ENCODE measurements around the gene SNAI3. TPM values are rescaled to one million over a fixed set of nuclear protein-coding genes. Genes with fewer than 3 reads are reported as not detected.

Gene SNAI3
- total and polyA plus RNA-seq, 5 donors from 2014 or later, result 10.4 to 17.4 (median 16.1) TPM

DNA sequence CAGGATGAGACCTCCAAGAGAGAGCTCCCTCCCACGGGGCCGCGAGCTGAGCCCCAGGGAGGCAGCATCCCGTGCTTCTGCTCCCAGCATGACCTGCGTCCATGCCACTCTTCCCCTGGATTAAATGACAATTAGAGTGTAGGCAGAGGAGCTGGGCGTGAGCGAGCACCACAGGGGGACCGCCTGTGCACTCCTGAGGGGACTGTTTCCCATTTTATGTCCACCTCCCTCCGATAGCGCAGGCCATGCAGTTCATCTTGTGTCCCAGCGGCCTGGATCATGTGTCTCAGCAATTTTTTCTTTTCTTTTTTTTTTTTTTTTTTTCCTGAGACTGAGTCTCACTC lies 53.7 kb downstream of the SNAI3 start:
- no peak for DNase-seq
- Mint-ChIP-seq H3K9me3 (peaks cover 0 to 2% (median 0%) of the 10 kb centered on the region in 7 donors), H3K4me3 (peak overlapping the region in 1 of 4 donors; percentile 16), H3K27ac (peak overlapping the region in 1 of 3 donors; percentile 66), H3K36me3 (peaks cover 9% of the 10 kb centered on the region), H3K27me3 (peaks cover 11% of the 10 kb centered on the region), H3K4me1 (peaks cover 3 to 25% (median 9%) of the 10 kb centered on the region in 4 donors)
- peaks cover 30% of the 10 kb centered on the region for H3K4me1 ChIP-seq (ENCODE audit: control insufficient read depth, insufficient read depth, low read length, poor library complexity, severe bottlenecking)
- H3K27me3 ChIP-seq (ENCODE audit: control insufficient read depth, insufficient read depth, low read length), result no peaks in the 10 kb centered on the region
- H3K27ac ChIP-seq (ENCODE audit: insufficient read depth, low read length, poor library complexity, severe bottlenecking), result no peak overlapping the region
- no peaks in the 10 kb centered on the region for H3K9me3 ChIP-seq (ENCODE audit: control insufficient read depth in 2 of 2, low read length in 2 of 2)
- ATAC-seq (ENCODE audit: low read depth in 2 of 2), result no peak
- no peak overlapping the region for H3K4me3 ChIP-seq (ENCODE audit: low read depth, low read length)
- peaks cover 31% of the 10 kb centered on the region for H3K36me3 ChIP-seq (ENCODE audit: control insufficient read depth, insufficient read depth, low read length)

DNA sequence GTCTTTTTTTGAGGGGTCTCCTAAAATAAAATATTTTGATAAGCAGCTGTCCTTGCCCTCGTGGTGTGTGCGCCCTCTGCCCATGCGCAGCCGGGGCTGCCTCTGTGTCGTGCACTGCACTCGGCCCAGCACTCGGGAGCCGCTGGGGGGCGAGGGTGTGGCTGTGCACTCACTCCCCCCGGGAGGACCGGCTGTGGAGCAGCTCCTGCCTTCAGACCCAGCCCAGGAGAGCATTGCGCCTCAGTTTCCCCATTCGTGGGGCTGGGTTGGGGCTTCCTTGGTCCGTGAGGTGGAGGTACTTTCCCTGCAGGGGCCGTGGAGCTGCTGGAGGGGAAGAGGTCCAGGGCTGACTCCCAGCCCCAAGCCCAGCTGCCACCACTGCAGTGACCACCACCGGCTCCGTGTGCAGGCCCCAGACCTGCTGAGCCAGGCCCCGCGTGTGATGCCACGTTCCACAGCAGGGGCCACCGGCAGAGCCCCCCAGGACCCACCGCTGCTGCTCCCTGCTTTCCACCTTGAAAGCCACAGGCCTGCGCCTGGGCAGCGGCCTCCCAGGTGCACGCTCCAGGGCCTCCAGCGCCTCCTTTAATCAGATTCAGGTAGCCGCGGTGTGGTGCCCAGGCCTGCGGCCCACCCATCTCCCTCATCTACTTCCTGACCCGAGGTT lies 54.3 kb downstream of the SNAI3 start:
- Histone ChIP-seq H3K4me3 (ENCODE audit: low read depth, low read length) (no peak overlapping the region), H3K36me3 (ENCODE audit: control insufficient read depth, insufficient read depth, low read length) (peaks cover 36% of the 10 kb centered on the region), H3K27ac (ENCODE audit: insufficient read depth, low read length, poor library complexity, severe bottlenecking) (peak overlapping the region; percentile 5), H3K27me3 (ENCODE audit: control insufficient read depth, insufficient read depth, low read length) (no peaks in the 10 kb centered on the region), H3K9me3 (ENCODE audit: control insufficient read depth in 2 of 2, low read length in 2 of 2) (no peaks in the 10 kb centered on the region), H3K4me1 (ENCODE audit: control insufficient read depth, insufficient read depth, low read length, poor library complexity, severe bottlenecking) (peaks cover 26% of the 10 kb centered on the region)
- Mint-ChIP-seq H3K4me3 (peak overlapping the region in 3 of 4 donors; percentile 15 to 68 (median 16)), H3K27ac (no peak overlapping the region), H3K27me3 (peaks cover 8% of the 10 kb centered on the region), H3K4me1 (peaks cover 0 to 20% (median 6%) of the 10 kb centered on the region in 4 donors), H3K36me3 (peaks cover 10% of the 10 kb centered on the region), H3K9me3 (peaks cover 0 to 2% (median 0%) of the 10 kb centered on the region in 7 donors)
- no peak for DNase-seq
- ATAC-seq (ENCODE audit: low read depth in 2 of 2), result no peak

DNA sequence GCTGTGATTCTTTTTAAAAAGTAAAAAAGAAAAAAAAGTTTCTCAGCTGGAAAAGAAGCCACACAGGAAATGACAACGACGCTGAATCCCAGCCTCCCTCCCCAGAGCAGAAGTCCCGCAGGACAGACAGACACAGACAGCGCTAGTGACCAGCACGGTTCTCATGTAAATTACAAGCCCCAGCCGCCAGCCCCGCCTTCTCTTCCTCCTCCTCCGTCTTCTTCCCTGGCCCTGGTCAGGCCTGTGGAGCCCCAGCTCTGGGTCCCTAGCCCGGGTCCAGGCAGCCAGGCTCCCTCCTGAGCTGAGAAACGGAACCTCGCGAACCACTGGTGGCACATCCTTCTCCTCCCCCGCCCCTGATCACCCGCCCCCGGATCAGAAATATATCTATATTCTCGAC lies 54.9 kb downstream of the SNAI3 start:
- Histone ChIP-seq H3K36me3 (ENCODE audit: control insufficient read depth, insufficient read depth, low read length) (peaks cover 38% of the 10 kb centered on the region), H3K4me3 (ENCODE audit: low read depth, low read length) (no peak overlapping the region), H3K27ac (ENCODE audit: insufficient read depth, low read length, poor library complexity, severe bottlenecking) (peak overlapping the region; percentile 5), H3K27me3 (ENCODE audit: control insufficient read depth, insufficient read depth, low read length) (no peaks in the 10 kb centered on the region), H3K9me3 (ENCODE audit: control insufficient read depth in 2 of 2, low read length in 2 of 2) (no peaks in the 10 kb centered on the region), H3K4me1 (ENCODE audit: control insufficient read depth, insufficient read depth, low read length, poor library complexity, severe bottlenecking) (peaks cover 25% of the 10 kb centered on the region)
- ATAC-seq (ENCODE audit: low read depth in 2 of 2) (no peak), DNase-seq (no peak)
- Mint-ChIP-seq H3K27me3 (peaks cover 7% of the 10 kb centered on the region), H3K9me3 (peaks cover 0 to 2% (median 0%) of the 10 kb centered on the region in 7 donors), H3K4me3 (peak overlapping the region in 1 of 4 donors; percentile 68), H3K27ac (no peak overlapping the region), H3K4me1 (peaks cover 0 to 18% (median 4%) of the 10 kb centered on the region in 4 donors), H3K36me3 (peaks cover 16% of the 10 kb centered on the region)

DNA sequence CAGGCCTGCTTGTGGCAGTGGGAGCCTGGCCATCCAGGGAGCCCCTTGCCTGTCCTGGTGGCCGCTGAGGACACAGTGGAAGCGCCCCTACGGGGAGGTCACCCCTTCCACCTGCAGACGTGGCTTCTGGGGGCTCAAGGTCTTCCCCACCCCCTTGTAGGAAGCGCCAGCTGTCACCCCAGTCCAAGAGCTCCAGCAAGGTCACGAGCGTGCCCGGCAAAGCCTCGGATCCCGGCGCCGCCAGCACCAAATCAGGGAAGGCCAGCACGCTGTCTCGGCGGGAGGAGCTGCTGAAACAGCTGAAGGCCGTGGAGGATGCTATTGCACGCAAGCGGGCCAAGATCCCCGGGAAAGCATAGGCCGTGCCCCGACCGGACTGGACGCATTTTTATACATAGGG lies 55.4 kb downstream of the SNAI3 start:
- Mint-ChIP-seq H3K4me1 (peaks cover 0 to 16% (median 2%) of the 10 kb centered on the region in 4 donors), H3K4me3 (peak overlapping the region in 2 of 4 donors; percentile 15 to 68), H3K27me3 (peaks cover 3% of the 10 kb centered on the region), H3K27ac (peak overlapping the region in 1 of 3 donors; percentile 66), H3K36me3 (peaks cover 18% of the 10 kb centered on the region), H3K9me3 (peaks cover 0 to 2% (median 0%) of the 10 kb centered on the region in 7 donors)
- ATAC-seq (ENCODE audit: low read depth in 2 of 2) (no peak), DNase-seq (no peak)
- Histone ChIP-seq H3K4me1 (ENCODE audit: control insufficient read depth, insufficient read depth, low read length, poor library complexity, severe bottlenecking) (peaks cover 25% of the 10 kb centered on the region), H3K9me3 (ENCODE audit: control insufficient read depth in 2 of 2, low read length in 2 of 2) (no peaks in the 10 kb centered on the region), H3K36me3 (ENCODE audit: control insufficient read depth, insufficient read depth, low read length) (peaks cover 42% of the 10 kb centered on the region), H3K27me3 (ENCODE audit: control insufficient read depth, insufficient read depth, low read length) (no peaks in the 10 kb centered on the region), H3K4me3 (ENCODE audit: low read depth, low read length) (no peak overlapping the region), H3K27ac (ENCODE audit: insufficient read depth, low read length, poor library complexity, severe bottlenecking) (no peak overlapping the region)

DNA sequence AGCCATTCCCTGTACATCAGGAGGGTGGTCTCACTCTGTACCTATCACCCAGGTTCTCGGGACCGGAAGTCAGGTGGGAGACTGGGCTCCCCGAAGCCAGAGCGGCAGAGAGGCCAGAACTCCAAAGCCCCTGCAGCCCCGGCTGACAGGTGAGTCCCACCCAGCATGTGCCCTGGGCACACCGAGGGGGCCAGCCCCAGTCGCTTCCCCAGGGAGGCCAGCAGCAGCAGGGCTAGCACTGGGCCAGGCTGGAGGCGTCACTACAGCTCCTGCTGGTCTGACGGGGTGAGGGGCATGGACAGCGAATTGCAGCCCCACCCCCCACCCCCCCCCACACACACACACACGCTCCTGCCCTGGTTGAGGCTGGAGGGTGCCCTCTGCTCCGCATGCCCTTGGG lies 55.9 kb downstream of the SNAI3 start:
- Mint-ChIP-seq H3K36me3 (peaks cover 18% of the 10 kb centered on the region), H3K4me3 (no peak overlapping the region), H3K27ac (peak overlapping the region in 1 of 3 donors; percentile 52), H3K27me3 (no peaks in the 10 kb centered on the region), H3K4me1 (peaks cover 0 to 16% (median 2%) of the 10 kb centered on the region in 4 donors), H3K9me3 (peaks cover 0 to 2% (median 0%) of the 10 kb centered on the region in 7 donors)
- ATAC-seq (ENCODE audit: low read depth in 2 of 2), result no peak
- peaks cover 45% of the 10 kb centered on the region for H3K36me3 ChIP-seq (ENCODE audit: control insufficient read depth, insufficient read depth, low read length)
- no peak overlapping the region for H3K4me3 ChIP-seq (ENCODE audit: low read depth, low read length)
- DNase-seq, result no peak
- H3K9me3 ChIP-seq (ENCODE audit: control insufficient read depth in 2 of 2, low read length in 2 of 2), result no peaks in the 10 kb centered on the region
- peaks cover 22% of the 10 kb centered on the region for H3K4me1 ChIP-seq (ENCODE audit: control insufficient read depth, insufficient read depth, low read length, poor library complexity, severe bottlenecking)
- H3K27me3 ChIP-seq (ENCODE audit: control insufficient read depth, insufficient read depth, low read length), result no peaks in the 10 kb centered on the region
- no peak overlapping the region for H3K27ac ChIP-seq (ENCODE audit: insufficient read depth, low read length, poor library complexity, severe bottlenecking)

DNA sequence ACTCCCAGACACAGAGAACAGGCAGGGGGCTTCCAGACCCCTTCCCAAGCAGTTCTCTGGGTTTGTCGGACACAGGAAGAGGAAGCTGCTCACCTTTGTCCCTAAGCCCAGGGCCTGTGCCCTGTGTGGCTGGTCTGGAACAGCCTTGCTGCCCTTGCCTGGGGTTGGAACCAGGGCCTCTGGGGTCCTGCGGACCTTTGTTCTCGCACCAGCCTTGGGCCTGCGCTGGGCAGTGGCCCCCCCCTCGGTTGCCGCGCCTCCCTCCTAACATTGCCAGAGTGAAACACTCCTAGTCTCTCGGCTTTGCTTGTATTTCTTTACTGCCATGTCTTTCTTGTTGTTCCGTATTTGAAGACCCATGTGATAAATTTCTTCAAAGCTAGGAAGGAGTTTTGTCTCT lies 56.5 kb downstream of the SNAI3 start:
- Histone ChIP-seq H3K36me3 (ENCODE audit: control insufficient read depth, insufficient read depth, low read length) (peaks cover 51% of the 10 kb centered on the region), H3K4me3 (ENCODE audit: low read depth, low read length) (no peak overlapping the region), H3K9me3 (ENCODE audit: control insufficient read depth in 2 of 2, low read length in 2 of 2) (no peaks in the 10 kb centered on the region), H3K27ac (ENCODE audit: insufficient read depth, low read length, poor library complexity, severe bottlenecking) (no peak overlapping the region), H3K4me1 (ENCODE audit: control insufficient read depth, insufficient read depth, low read length, poor library complexity, severe bottlenecking) (peaks cover 22% of the 10 kb centered on the region), H3K27me3 (ENCODE audit: control insufficient read depth, insufficient read depth, low read length) (no peaks in the 10 kb centered on the region)
- H3K4me1 Mint-ChIP-seq, result peaks cover 0 to 13% (median 2%) of the 10 kb centered on the region in 4 donors
- ATAC-seq (ENCODE audit: low read depth in 2 of 2) (no peak), DNase-seq (no peak)
- no peaks in the 10 kb centered on the region for H3K27me3 Mint-ChIP-seq
- peak overlapping the region in 1 of 3 donors; percentile 52 for H3K27ac Mint-ChIP-seq
- peaks cover 0 to 2% (median 0%) of the 10 kb centered on the region in 7 donors for H3K9me3 Mint-ChIP-seq
- H3K36me3 Mint-ChIP-seq, result peaks cover 18% of the 10 kb centered on the region
- H3K4me3 Mint-ChIP-seq, result no peak overlapping the region

DNA sequence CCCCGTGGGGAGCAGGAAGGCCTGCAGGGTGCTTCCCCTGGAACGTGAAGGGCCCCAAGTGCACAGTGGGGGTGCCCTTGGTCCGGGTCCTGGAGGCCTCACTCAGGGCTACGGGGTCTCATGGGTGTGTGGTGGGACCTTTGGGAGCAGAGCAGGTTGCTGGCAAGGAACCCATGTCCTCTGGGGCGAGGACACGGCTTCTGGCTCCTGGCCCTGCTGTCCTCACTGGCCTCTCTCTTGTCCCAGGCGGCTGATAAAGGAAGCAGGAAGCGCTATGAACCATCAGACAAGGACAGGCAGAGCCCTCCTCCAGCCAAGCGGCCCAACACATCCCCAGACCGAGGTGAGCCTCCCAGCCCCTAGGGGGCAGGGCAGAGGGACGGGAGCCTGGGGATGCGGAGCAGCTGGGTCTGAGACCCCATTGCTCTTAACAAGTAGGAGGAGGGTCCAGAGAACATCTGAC lies 57.8 kb downstream of the SNAI3 start:
- DNase-seq (peak in 1 of 3 donors; percentile 14), ATAC-seq (ENCODE audit: low read depth in 2 of 2) (no peak)
- Histone ChIP-seq H3K4me3 (ENCODE audit: low read depth, low read length) (no peak overlapping the region), H3K27ac (ENCODE audit: insufficient read depth, low read length, poor library complexity, severe bottlenecking) (no peak overlapping the region), H3K4me1 (ENCODE audit: control insufficient read depth, insufficient read depth, low read length, poor library complexity, severe bottlenecking) (peaks cover 12% of the 10 kb centered on the region), H3K27me3 (ENCODE audit: control insufficient read depth, insufficient read depth, low read length) (no peaks in the 10 kb centered on the region), H3K36me3 (ENCODE audit: control insufficient read depth, insufficient read depth, low read length) (peaks cover 64% of the 10 kb centered on the region), H3K9me3 (ENCODE audit: control insufficient read depth in 2 of 2, low read length in 2 of 2) (no peaks in the 10 kb centered on the region)
- Mint-ChIP-seq H3K4me3 (no peak overlapping the region), H3K36me3 (peaks cover 18% of the 10 kb centered on the region), H3K9me3 (peaks cover 0 to 2% (median 0%) of the 10 kb centered on the region in 7 donors), H3K4me1 (peaks cover 0 to 10% (median 2%) of the 10 kb centered on the region in 4 donors), H3K27ac (no peak overlapping the region), H3K27me3 (no peaks in the 10 kb centered on the region)
